GM23248 (cell line): Measurements from ENCODE around the gene PPP1R3G. TPM values are rescaled to one million over a fixed set of nuclear protein-coding genes. Genes with fewer than 3 reads are reported as not detected.

Experiments used
- DNase-seq: peaks from one replicate; pipeline ENCODE4 v3.0.0-alpha.2; 2015
- H2AFZ ChIP-seq: fragments of 200-600 bp; sonication (generic); 2 replicates; pipeline ENCODE4 v1.6.1; 2016; ENCODE audit warnings: antibody characterized with exemption
- H3F3A ChIP-seq: fragments of 200-600 bp; sonication (generic); 2 replicates; pipeline ENCODE4 v1.6.1; 2016; ENCODE audit warnings: mild to moderate bottlenecking, antibody characterized with exemption, mixed run types; ENCODE audit not compliant: insufficient read depth
- H3K27ac ChIP-seq: fragments of 200-600 bp; sonication (generic); 2 replicates; pipeline ENCODE4 v1.5.1; 2016; ENCODE audit warnings: mild to moderate bottlenecking
- H3K27me3 ChIP-seq: fragments of 200-600 bp; sonication (generic); replicated peaks from 2 replicates; pipeline ENCODE4 v1.6.1; 2016; ENCODE audit warnings: mild to moderate bottlenecking; ENCODE audit not compliant: insufficient read depth
- H3K36me3 ChIP-seq: fragments of 200-600 bp; sonication (generic); 2 replicates; pipeline ENCODE4 v1.6.1; 2016; ENCODE audit warnings: low read depth, mild to moderate bottlenecking
- H3K4me1 ChIP-seq: fragments of 200-600 bp; sonication (generic); 2 replicates; pipeline ENCODE4 v1.6.1; 2016; ENCODE audit warnings: mild to moderate bottlenecking; ENCODE audit not compliant: insufficient read depth
- H3K4me2 ChIP-seq: fragments of 200-600 bp; sonication (generic); one replicate; pipeline ENCODE4 v1.6.1; 2016; ENCODE audit warnings: mild to moderate bottlenecking; ENCODE audit not compliant: unreplicated experiment
- H3K4me3 ChIP-seq: fragments of 200-600 bp; sonication (generic); 2 replicates; pipeline ENCODE4 v1.5.1; 2016; ENCODE audit warnings: mild to moderate bottlenecking
- H3K79me2 ChIP-seq: fragments of 200-600 bp; sonication (generic); 2 replicates; pipeline ENCODE4 v1.6.1; 2016; ENCODE audit warnings: mild to moderate bottlenecking; ENCODE audit not compliant: insufficient read depth
- H3K9ac ChIP-seq: fragments of 200-600 bp; sonication (generic); 2 replicates; pipeline ENCODE4 v1.6.1; 2016; ENCODE audit warnings: mild to moderate bottlenecking
- H3K9me2 ChIP-seq: fragments of 200-600 bp; sonication (generic); 2 replicates; pipeline ENCODE4 v1.6.1; 2016; ENCODE audit warnings: mixed run types, mild to moderate bottlenecking, moderate library complexity; ENCODE audit not compliant: insufficient read depth
- H3K9me3 ChIP-seq: fragments of 200-600 bp; sonication (generic); one replicate; pipeline ENCODE4 v1.6.1; 2017; ENCODE audit warnings: low read depth
- H4K20me1 ChIP-seq: fragments of 200-600 bp; sonication (generic); 2 replicates; pipeline ENCODE4 v1.6.0; 2016; ENCODE audit not compliant: insufficient read depth
- EZH2 ChIP-seq: fragments of 200-600 bp; sonication (generic); IDR thresholded peaks from 2 replicates; pipeline ENCODE4 v1.6.1; 2018; ENCODE audit warnings: antibody characterized with exemption, mild to moderate bottlenecking; ENCODE audit not compliant: insufficient read depth, poor library complexity, severe bottlenecking
- EZH2phosphoT487 ChIP-seq: fragments of 200-600 bp; sonication (generic); IDR thresholded peaks from 2 replicates; pipeline ENCODE4 v1.6.1; 2018; ENCODE audit warnings: antibody characterized with exemption, moderate library complexity, mild to moderate bottlenecking, low read depth; ENCODE audit not compliant: insufficient read depth
- WGBS, 2 experiments: methylation state at CpG; one replicate each; pipeline ENCODE4 v1.1.6; 2015 to 2017; ENCODE audit warnings: low lambda C conversion rate in 2 of 2, low coverage in 1 of 2; ENCODE audit errors: missing lambda C conversion rate in 2 of 2; 5-methylcytosine and 5-hydroxymethylcytosine counted together
- in situ Hi-C: fragments of 300-500 bp; cut with MboI; formaldehyde crosslinking; loops from 2 replicates; pipeline ENCODE4 v1.15.0; 2020
- polyA plus RNA-seq: library from polyadenylated mRNA; unstranded; fragments of >200 nt; fragmentation: Nextera tagmentation; extraction: Ambion mirVana; gene quantifications from 2 replicates; pipeline ENCODE4 v1.2.1, GENCODE V29; 2016
- total RNA-seq: library from RNA; depleted of rRNA; stranded (reverse); fragments of >200 nt; shearing (Covaris generic); gene quantifications from 2 replicates; pipeline ENCODE4 v1.2.3, GENCODE V29; 2014

PPP1R3G gene
- total and polyA plus RNA-seq, 2 experiments from 2014 or later: 0.84 to 2.6 TPM

GRCh38 chr6:5063617-5064016 is 21.5 kb upstream of the PPP1R3G start:
- no peaks in the 10 kb centered on the region for H3K9me3 ChIP-seq
- H3K36me3 ChIP-seq: no peaks in the 10 kb centered on the region
- H3K4me1 ChIP-seq: no peaks in the 10 kb centered on the region
- in situ Hi-C loops: no loop called here
- no peak overlapping the region for H3K9ac ChIP-seq
- H3K79me2 ChIP-seq: no peaks in the 10 kb centered on the region
- no peak overlapping the region for H2AFZ ChIP-seq
- no peak overlapping the region for H3K4me3 ChIP-seq
- WGBS, 2 experiments: 77 to 80% methylated on average over 8 of the region's 8 CpGs
- H4K20me1 ChIP-seq: no peaks in the 10 kb centered on the region
- no peaks in the 10 kb centered on the region for H3K9me2 ChIP-seq
- no peak overlapping the region for H3K4me2 ChIP-seq
- no peaks in the 10 kb centered on the region for H3K27me3 ChIP-seq
- no peak overlapping the region for H3K27ac ChIP-seq
- H3F3A ChIP-seq: no peaks in the 10 kb centered on the region
- TF ChIP-seq EZH2 (no peak), EZH2phosphoT487 (no peak)
- DNase-seq: no peak

GRCh38 chr6:5066456-5067093 is 18.6 kb upstream of the PPP1R3G start:
- no peak overlapping the region for H2AFZ ChIP-seq
- H3K9me2 ChIP-seq: no peaks in the 10 kb centered on the region
- no peak overlapping the region for H3K9ac ChIP-seq
- TF ChIP-seq EZH2: no peak
- TF ChIP-seq EZH2phosphoT487: no peak
- H3F3A ChIP-seq: no peaks in the 10 kb centered on the region
- no peaks in the 10 kb centered on the region for H3K9me3 ChIP-seq
- 93 to 95% methylated on average over 24 of the region's 24 CpGs for WGBS, 2 experiments
- no peak overlapping the region for H3K4me2 ChIP-seq
- no peaks in the 10 kb centered on the region for H3K4me1 ChIP-seq
- DNase-seq: no peak
- H3K27ac ChIP-seq: no peak overlapping the region
- H4K20me1 ChIP-seq: no peaks in the 10 kb centered on the region
- no peaks in the 10 kb centered on the region for H3K36me3 ChIP-seq
- no peak overlapping the region for H3K4me3 ChIP-seq
- no peaks in the 10 kb centered on the region for H3K79me2 ChIP-seq
- H3K27me3 ChIP-seq: no peaks in the 10 kb centered on the region
- in situ Hi-C loops: no loop called here

DNA sequence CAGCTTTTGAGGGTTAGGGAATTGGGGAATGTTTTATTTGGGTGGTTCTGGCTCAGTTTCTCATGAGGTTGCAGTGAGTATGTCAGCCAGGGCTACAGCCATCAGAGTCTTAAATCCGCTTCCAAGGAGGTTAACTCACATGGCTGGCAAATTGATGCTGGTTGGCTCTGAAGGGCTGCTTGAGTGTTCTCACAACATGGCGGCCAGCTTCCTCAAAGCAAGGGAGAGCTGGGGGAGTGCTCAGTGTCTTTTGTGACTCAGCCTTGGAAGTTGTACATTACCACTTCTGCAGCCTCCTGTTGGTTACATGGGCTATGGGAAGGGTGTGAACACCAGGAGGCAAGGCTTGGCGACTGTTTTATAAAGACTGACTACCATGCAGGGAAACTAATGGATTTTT is 17.8 kb upstream of the PPP1R3G start:
- in situ Hi-C loops: no loop called here
- WGBS, 2 experiments: 92 to 100% methylated on average over 3 of the region's 3 CpGs
- no peak overlapping the region for H2AFZ ChIP-seq
- H3F3A ChIP-seq: no peaks in the 10 kb centered on the region
- TF ChIP-seq EZH2: no peak
- no peak for TF ChIP-seq EZH2phosphoT487
- DNase-seq: no peak
- no peak overlapping the region for H3K27ac ChIP-seq
- H3K9me3 ChIP-seq: no peaks in the 10 kb centered on the region
- no peaks in the 10 kb centered on the region for H3K4me1 ChIP-seq
- no peaks in the 10 kb centered on the region for H3K9me2 ChIP-seq
- no peak overlapping the region for H3K4me2 ChIP-seq
- H4K20me1 ChIP-seq: no peaks in the 10 kb centered on the region
- H3K79me2 ChIP-seq: no peaks in the 10 kb centered on the region
- no peak overlapping the region for H3K4me3 ChIP-seq
- H3K9ac ChIP-seq: no peak overlapping the region
- no peaks in the 10 kb centered on the region for H3K27me3 ChIP-seq
- no peaks in the 10 kb centered on the region for H3K36me3 ChIP-seq

DNA sequence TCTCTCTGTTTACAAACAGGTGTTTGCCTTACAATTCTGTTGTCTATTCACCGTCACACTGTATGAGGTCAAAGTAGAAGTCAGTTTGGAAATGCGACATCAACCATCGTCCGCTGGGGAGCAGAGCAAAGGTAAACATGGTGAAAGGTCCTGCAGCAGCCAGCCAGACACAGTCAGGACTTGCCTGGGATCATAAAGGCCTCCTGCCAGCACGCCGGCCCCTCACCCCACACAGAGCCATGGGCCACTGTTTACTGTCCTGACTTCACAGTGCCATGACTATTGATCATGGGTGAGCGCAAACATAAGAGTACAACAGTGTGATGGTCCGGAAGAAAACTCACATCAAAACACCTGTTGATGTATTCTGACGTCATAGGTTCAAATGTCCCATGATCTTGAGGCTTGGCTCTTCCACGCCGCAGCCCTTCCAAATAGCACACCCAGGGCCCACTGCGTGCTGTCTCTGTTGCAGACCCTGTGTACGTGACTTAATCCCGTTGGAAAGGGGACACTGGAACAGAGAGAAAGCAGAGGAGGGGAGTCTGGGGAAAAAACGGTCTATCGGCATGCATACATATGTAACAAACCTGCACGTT is 16.9 kb upstream of the PPP1R3G start:
- H3K4me3 ChIP-seq: no peak overlapping the region
- H3K79me2 ChIP-seq: no peaks in the 10 kb centered on the region
- no peak overlapping the region for H2AFZ ChIP-seq
- no peaks in the 10 kb centered on the region for H3K9me3 ChIP-seq
- H3K27ac ChIP-seq: no peak overlapping the region
- no peaks in the 10 kb centered on the region for H3K36me3 ChIP-seq
- no peaks in the 10 kb centered on the region for H3K4me1 ChIP-seq
- H3K4me2 ChIP-seq: no peak overlapping the region
- no peak for DNase-seq
- no peak for TF ChIP-seq EZH2
- TF ChIP-seq EZH2phosphoT487: no peak
- H4K20me1 ChIP-seq: no peaks in the 10 kb centered on the region
- H3K27me3 ChIP-seq: no peaks in the 10 kb centered on the region
- H3K9ac ChIP-seq: no peak overlapping the region
- in situ Hi-C loops: no loop called here
- no peaks in the 10 kb centered on the region for H3K9me2 ChIP-seq
- no peaks in the 10 kb centered on the region for H3F3A ChIP-seq
- 90 to 94% methylated on average over 17 of the region's 17 CpGs for WGBS, 2 experiments
